ENCODE measurements around the gene MAPKAPK2. TPM values are rescaled to one million over a fixed set of nuclear protein-coding genes. Genes with fewer than 3 reads are reported as not detected.

Gene MAPKAPK2
- total and polyA plus RNA-seq, 12 donors = 25.3 to 129 (median 85.0) TPM

DNA sequence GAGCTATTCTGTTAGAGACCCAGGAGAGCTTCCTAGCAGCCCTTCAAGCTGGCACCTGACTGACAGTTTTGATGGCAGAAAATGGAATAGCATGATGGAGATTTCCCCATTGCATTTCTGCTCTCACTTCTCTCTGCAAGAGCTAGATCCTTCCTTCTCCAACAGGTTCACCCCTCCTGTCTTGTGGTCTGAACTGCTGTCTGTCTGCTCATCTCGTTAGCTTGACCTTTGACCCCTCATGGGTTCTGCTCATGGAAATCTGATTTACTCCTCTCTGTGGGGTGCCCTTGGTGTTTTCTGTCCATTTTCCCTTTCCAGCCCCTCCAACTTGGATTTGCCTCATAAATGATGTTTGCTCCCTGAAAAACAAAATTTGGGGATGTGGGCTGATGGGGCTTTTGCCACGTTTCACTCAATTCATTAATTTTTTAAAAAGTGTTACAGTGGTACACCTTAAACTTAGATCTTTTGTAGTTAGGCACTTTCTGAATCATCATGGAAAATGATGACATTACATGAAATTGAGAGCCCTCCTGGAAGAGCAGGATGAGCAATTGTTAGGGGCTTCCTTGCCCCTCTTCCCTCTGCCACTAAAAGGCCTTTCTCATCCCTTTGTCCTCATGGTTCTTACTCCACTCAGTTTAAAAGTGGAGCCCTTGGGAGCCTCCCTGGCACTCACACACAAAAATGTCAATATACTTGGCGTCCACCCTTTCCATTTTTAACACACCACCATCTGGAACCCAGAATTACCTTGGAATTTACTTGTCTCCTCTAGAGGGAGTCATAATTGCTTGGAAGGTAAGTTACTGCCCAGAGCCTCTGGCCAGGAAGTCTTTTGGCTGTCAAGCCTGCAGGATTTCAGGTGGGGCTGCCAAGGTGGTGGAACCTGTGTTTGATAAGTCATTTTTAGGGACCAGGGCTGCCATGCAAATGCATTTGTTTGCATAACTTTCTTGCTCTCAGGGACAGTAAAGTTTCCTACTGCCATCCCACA lies 54.0 kb downstream of the MAPKAPK2 start:
- TF ChIP-seq, protein P1, sequence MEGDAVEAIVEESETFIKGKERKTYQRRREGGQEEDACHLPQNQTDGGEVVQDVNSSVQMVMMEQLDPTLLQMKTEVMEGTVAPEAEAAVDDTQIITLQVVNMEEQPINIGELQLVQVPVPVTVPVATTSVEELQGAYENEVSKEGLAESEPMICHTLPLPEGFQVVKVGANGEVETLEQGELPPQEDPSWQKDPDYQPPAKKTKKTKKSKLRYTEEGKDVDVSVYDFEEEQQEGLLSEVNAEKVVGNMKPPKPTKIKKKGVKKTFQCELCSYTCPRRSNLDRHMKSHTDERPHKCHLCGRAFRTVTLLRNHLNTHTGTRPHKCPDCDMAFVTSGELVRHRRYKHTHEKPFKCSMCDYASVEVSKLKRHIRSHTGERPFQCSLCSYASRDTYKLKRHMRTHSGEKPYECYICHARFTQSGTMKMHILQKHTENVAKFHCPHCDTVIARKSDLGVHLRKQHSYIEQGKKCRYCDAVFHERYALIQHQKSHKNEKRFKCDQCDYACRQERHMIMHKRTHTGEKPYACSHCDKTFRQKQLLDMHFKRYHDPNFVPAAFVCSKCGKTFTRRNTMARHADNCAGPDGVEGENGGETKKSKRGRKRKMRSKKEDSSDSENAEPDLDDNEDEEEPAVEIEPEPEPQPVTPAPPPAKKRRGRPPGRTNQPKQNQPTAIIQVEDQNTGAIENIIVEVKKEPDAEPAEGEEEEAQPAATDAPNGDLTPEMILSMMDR (IDR thresholded peaks at IDR 0.05) = peak in 1 of 6 experiments; percentile 14
- TF ChIP-seq POLR2A (IDR thresholded peaks at IDR 0.05) = no peak
- H3K9me3 ChIP-seq (replicated peaks in 1 of 3) = no peaks in the 10 kb centered on the region
- intact Hi-C loops (cut with DNase I) = loop anchor here in 1 of 2 donors (10.0 kb wide), 2 partner anchors 66 to 166 kb away; no protein-coding TSS in a partner anchor
- no peak overlapping the region for H3K27ac ChIP-seq
- no peaks in the 10 kb centered on the region for H3K27me3 ChIP-seq
- peaks cover 0 to 15% of the 10 kb centered on the region in 2 donors for H3K36me3 ChIP-seq (replicated peaks in 1 of 2)
- H3K4me1 ChIP-seq (replicated peaks in 1 of 2) = peaks cover 0 to 11% of the 10 kb centered on the region in 2 donors
- 63 to 79% (median 73%) methylated on average over 3 of the region's 3 CpGs for WGBS, 4 donors
- no peak overlapping the region for H3K4me3 ChIP-seq
- no peak for DNase-seq

DNA sequence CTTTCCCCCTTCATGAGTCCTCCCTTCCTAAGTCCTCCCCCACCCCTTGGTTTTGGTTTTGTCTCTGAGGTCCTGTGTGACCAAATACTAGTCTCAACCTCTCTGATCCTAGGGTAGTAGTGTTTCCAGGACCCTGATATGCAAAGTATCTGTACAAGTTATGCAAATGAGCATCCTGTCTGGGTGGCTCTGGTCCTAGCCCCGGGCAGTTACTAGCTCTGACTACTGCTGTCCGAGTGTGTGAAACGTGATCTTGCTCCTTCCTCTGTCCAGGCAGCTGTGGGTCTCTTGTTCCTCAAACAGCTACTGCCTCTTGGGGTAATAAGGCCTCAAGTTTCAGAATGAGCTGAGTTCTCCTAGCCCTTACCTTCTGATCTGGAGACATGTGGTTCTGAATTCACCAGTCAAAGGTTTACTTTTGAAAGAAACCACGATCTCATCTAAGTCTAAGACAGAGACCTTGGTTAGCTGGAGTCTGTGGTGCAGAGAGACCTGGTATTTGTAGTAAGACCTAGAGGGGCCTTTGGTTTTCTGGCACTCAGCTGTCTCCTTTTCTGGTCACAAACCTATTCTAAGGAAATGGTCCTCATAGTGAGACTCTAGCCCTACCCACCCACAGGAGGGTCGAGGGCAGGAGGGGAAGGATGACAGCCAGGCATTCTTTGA lies 54.8 kb downstream of the MAPKAPK2 start:
- peak in 1 of 7 donors; percentile 56 for DNase-seq
- intact Hi-C loops (cut with DNase I) = loop anchor here in 1 of 2 donors (10.0 kb wide), 2 partner anchors 65 to 165 kb away; no protein-coding TSS in a partner anchor
- no peak overlapping the region for H3K27ac ChIP-seq
- no peaks in the 10 kb centered on the region for H3K27me3 ChIP-seq
- peaks cover 0 to 9% of the 10 kb centered on the region in 2 donors for H3K36me3 ChIP-seq (replicated peaks in 1 of 2)
- peaks cover 0 to 11% of the 10 kb centered on the region in 2 donors for H3K4me1 ChIP-seq (replicated peaks in 1 of 2)
- TF ChIP-seq, protein P1 (IDR thresholded peaks at IDR 0.05) = no peak
- no peak for TF ChIP-seq POLR2A (IDR thresholded peaks at IDR 0.05)
- WGBS, 4 donors = 47 to 67% (median 58%) methylated on average over 5 of the region's 5 CpGs
- no peak overlapping the region for H3K4me3 ChIP-seq
- H3K9me3 ChIP-seq (replicated peaks in 1 of 3) = no peaks in the 10 kb centered on the region

DNA sequence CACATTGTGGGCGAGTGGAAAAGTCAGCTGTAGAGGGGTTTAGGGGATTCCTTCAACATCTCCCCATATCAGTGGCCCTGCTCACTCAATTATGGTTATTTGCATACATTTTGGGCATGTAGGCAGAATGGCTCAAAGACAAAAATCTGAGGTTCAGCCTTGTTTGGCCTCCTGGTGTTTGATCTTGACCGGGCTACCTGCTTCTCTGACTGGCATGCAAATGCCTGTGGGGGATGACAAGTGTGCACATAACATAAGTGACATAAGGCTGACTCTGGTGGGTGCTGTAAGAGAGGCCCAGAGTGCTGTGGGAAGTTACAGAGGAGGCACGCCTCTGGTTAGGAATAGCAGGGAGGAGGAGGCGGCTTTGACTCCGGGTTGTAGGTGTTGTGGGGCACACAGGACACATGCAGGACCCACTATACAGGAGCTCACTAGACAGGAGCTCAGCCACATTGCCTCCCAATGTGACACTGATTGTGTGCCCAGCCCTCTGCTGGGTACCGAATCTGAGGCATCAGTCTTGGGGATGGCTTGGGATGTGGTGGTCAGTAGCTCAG lies 56.5 kb downstream of the MAPKAPK2 start:
- Histone ChIP-seq H3K36me3 (replicated peaks in 1 of 2) (no peaks in the 10 kb centered on the region), H3K4me3 (no peak overlapping the region), H3K9me3 (replicated peaks in 1 of 3) (no peaks in the 10 kb centered on the region), H3K27ac (no peak overlapping the region), H3K27me3 (no peaks in the 10 kb centered on the region), H3K4me1 (replicated peaks in 1 of 2) (peaks cover 0 to 11% of the 10 kb centered on the region in 2 donors)
- 89 to 93% (median 90%) methylated on average over 6 of the region's 6 CpGs for WGBS, 4 donors
- intact Hi-C loops (cut with DNase I) = no loop called here
- DNase-seq = no peak
- TF ChIP-seq POLR2A (IDR thresholded peaks at IDR 0.05) = no peak
- TF ChIP-seq, protein P1 (IDR thresholded peaks at IDR 0.05) = no peak

All from adrenal gland (tissue), 12 donors.